B cell (primary cell): ENCODE results near the gene MRAS.

Source experiments
- CTCF ChIP-seq: fragments of 200-600 bp; IDR thresholded peaks from one replicate; pipeline ENCODE4 v1.8.0; 2022; ENCODE audit warnings: antibody characterized with exemption, mild to moderate bottlenecking
- EZH2 ChIP-seq: IDR thresholded peaks from 2 replicates; pipeline ENCODE4 v1.6.1; 2012; ENCODE audit warnings: borderline replicate concordance, low read depth, mild to moderate bottlenecking, moderate library complexity, low read length; ENCODE audit not compliant: insufficient read depth, poor library complexity, severe bottlenecking

- TF ChIP-seq CTCF, result no peak
- TF ChIP-seq EZH2, result no peak
Measured at GRCh38 chr3:138381950-138382715, 33.8 kb downstream of the MRAS start.
